ENCODE measurements around the gene KLHL18.

Gene KLHL18

GRCh38 chr3:47380026-47380600, 97.4 kb downstream of the KLHL18 start:
- H3K27ac Mint-ChIP-seq: peak overlapping the region; percentile 98
- H3K9me3 Mint-ChIP-seq: no peaks in the 10 kb centered on the region
- H3K4me3 Mint-ChIP-seq: peak overlapping the region; percentile 99
- H3K4me1 Mint-ChIP-seq: peaks cover 50% of the 10 kb centered on the region
- no peak for ATAC-seq
- H3K27me3 Mint-ChIP-seq: no peaks in the 10 kb centered on the region
- H3K36me3 Mint-ChIP-seq: peaks cover 9% of the 10 kb centered on the region

GRCh38 chr3:47380601-47381316, 98.0 kb downstream of the KLHL18 start, which contains the start of gene PTPN23:
Gene PTPN23 (plus strand): TSS chr3:47381021. CDS start chr3:47381097, 76 bp downstream.
- Mint-ChIP-seq H3K4me3 (peak within 1 kb of the TSS; percentile 99), H3K27me3 (no peaks in the 10 kb centered on the region), H3K36me3 (peaks cover 12% of the 10 kb centered on the region), H3K9me3 (no peaks in the 10 kb centered on the region), H3K4me1 (peaks cover 54% of the 10 kb centered on the region), H3K27ac (peak within 1 kb of the TSS; percentile 98)
- peak; percentile 93 for ATAC-seq

- ATAC-seq: peak; percentile 90
- H3K4me1 Mint-ChIP-seq: peaks cover 61% of the 10 kb centered on the region
Observed at GRCh38 chr3:47381317-47382157, 98.8 kb downstream of the KLHL18 start.

GRCh38 chr3:47384425-47384824, 101.7 kb downstream of the KLHL18 start:
- no peaks in the 10 kb centered on the region for H3K9me3 Mint-ChIP-seq
- no peaks in the 10 kb centered on the region for H3K27me3 Mint-ChIP-seq
- no peak for ATAC-seq
- H3K4me1 Mint-ChIP-seq: peaks cover 59% of the 10 kb centered on the region
- H3K36me3 Mint-ChIP-seq: peaks cover 30% of the 10 kb centered on the region
- no peak overlapping the region for H3K27ac Mint-ChIP-seq
- no peak overlapping the region for H3K4me3 Mint-ChIP-seq

More at GRCh38 chr3:47381317-47382157, 98.8 kb downstream of the KLHL18 start:
- H3K4me3 Mint-ChIP-seq: peak overlapping the region; percentile 99
- no peaks in the 10 kb centered on the region for H3K9me3 Mint-ChIP-seq
- H3K36me3 Mint-ChIP-seq: peaks cover 17% of the 10 kb centered on the region
- H3K27me3 Mint-ChIP-seq: no peaks in the 10 kb centered on the region
- peak overlapping the region; percentile 98 for H3K27ac Mint-ChIP-seq

GRCh38 chr3:47385007-47385406, 102.3 kb downstream of the KLHL18 start:
- H3K9me3 Mint-ChIP-seq: no peaks in the 10 kb centered on the region
- H3K36me3 Mint-ChIP-seq: peaks cover 30% of the 10 kb centered on the region
- no peak overlapping the region for H3K4me3 Mint-ChIP-seq
- peaks cover 53% of the 10 kb centered on the region for H3K4me1 Mint-ChIP-seq
- no peak overlapping the region for H3K27ac Mint-ChIP-seq
- H3K27me3 Mint-ChIP-seq: no peaks in the 10 kb centered on the region
- no peak for ATAC-seq

GRCh38 chr3:47385796-47386195, 103.1 kb downstream of the KLHL18 start:
- H3K27ac Mint-ChIP-seq: peak overlapping the region; percentile 2
- peaks cover 47% of the 10 kb centered on the region for H3K4me1 Mint-ChIP-seq
- no peak for ATAC-seq
- H3K9me3 Mint-ChIP-seq: no peaks in the 10 kb centered on the region
- no peaks in the 10 kb centered on the region for H3K27me3 Mint-ChIP-seq
- no peak overlapping the region for H3K4me3 Mint-ChIP-seq
- H3K36me3 Mint-ChIP-seq: peaks cover 30% of the 10 kb centered on the region

- Mint-ChIP-seq H3K27ac (peak overlapping the region; percentile 24), H3K4me3 (no peak overlapping the region), H3K4me1 (peaks cover 13% of the 10 kb centered on the region), H3K36me3 (peaks cover 17% of the 10 kb centered on the region), H3K9me3 (no peaks in the 10 kb centered on the region), H3K27me3 (no peaks in the 10 kb centered on the region)
- ATAC-seq: no peak
Observed at GRCh38 chr3:47392933-47393332, 110.2 kb downstream of the KLHL18 start.

GRCh38 chr3:47394140-47394870, 111.6 kb downstream of the KLHL18 start:
- H3K27ac Mint-ChIP-seq: no peak overlapping the region
- peaks cover 13% of the 10 kb centered on the region for H3K4me1 Mint-ChIP-seq
- H3K36me3 Mint-ChIP-seq: peaks cover 20% of the 10 kb centered on the region
- H3K27me3 Mint-ChIP-seq: no peaks in the 10 kb centered on the region
- no peak overlapping the region for H3K4me3 Mint-ChIP-seq
- no peaks in the 10 kb centered on the region for H3K9me3 Mint-ChIP-seq
- ATAC-seq: no peak

GRCh38 chr3:47394881-47395280, 112.1 kb downstream of the KLHL18 start:
- Mint-ChIP-seq H3K27ac (peak overlapping the region; percentile 30), H3K36me3 (peaks cover 20% of the 10 kb centered on the region), H3K27me3 (no peaks in the 10 kb centered on the region), H3K9me3 (no peaks in the 10 kb centered on the region), H3K4me1 (peaks cover 13% of the 10 kb centered on the region), H3K4me3 (no peak overlapping the region)
- ATAC-seq: no peak
